DMS114 treated with DMSO at 0.1 percent for 48 hours (cell line): Measurements from ENCODE around the gene ORM1.
A peak's percentile ranks its signal among the peaks of the same experiment; 100 is the strongest.

Experiments
- DNase-seq: peaks from one replicate; lab custom pipeline; 2025; ENCODE audit not compliant: unreplicated experiment; lab: John Stamatoyannopoulos, UW

Gene ORM1

GRCh38 chr9:114287001-114287762 lies 35.7 kb upstream of the ORM1 start:
- DNase-seq, result no peak

- no peak for DNase-seq
These were observed 35.1 kb upstream of the ORM1 start for GRCh38 chr9:114287763-114288192.

GRCh38 chr9:114288193-114289091 lies 34.5 kb upstream of the ORM1 start:
- DNase-seq, result no peak

GRCh38 chr9:114289106-114289505 lies 33.8 kb upstream of the ORM1 start:
- no peak for DNase-seq

GRCh38 chr9:114289571-114290481 lies 33.1 kb upstream of the ORM1 start:
- no peak for DNase-seq

- DNase-seq, result no peak
These were observed 32.3 kb upstream of the ORM1 start for GRCh38 chr9:114290561-114290986.

- DNase-seq, result peak; percentile 8
These were observed 31.8 kb upstream of the ORM1 start for GRCh38 chr9:114291064-114291474.

GRCh38 chr9:114291886-114292590 lies 30.9 kb upstream of the ORM1 start:
- DNase-seq, result no peak

- no peak for DNase-seq
These were observed 28.2 kb upstream of the ORM1 start for GRCh38 chr9:114294664-114295063.

- no peak for DNase-seq
These were observed 26.6 kb upstream of the ORM1 start for GRCh38 chr9:114296338-114296737.

GRCh38 chr9:114299286-114300152 lies 23.4 kb upstream of the ORM1 start:
- no peak for DNase-seq

GRCh38 chr9:114300153-114300845 lies 22.6 kb upstream of the ORM1 start:
- DNase-seq, result no peak

GRCh38 chr9:114300846-114301797 lies 21.8 kb upstream of the ORM1 start:
- no peak for DNase-seq

- no peak for DNase-seq
These were observed 20.9 kb upstream of the ORM1 start for GRCh38 chr9:114301798-114302565.

GRCh38 chr9:114302727-114303126 lies 20.2 kb upstream of the ORM1 start:
- no peak for DNase-seq

- DNase-seq, result no peak
These were observed 19.3 kb upstream of the ORM1 start for GRCh38 chr9:114303571-114303970.

- DNase-seq, result no peak
These were observed 18.9 kb upstream of the ORM1 start for GRCh38 chr9:114303977-114304376.
